Choroid plexus epithelial cell (primary cell): ENCODE measurements around the gene PDIK1L.

Experiments used
- DNase-seq: peaks from one replicate; pipeline ENCODE4 v3.0.0-alpha.2; 2010; ENCODE audit warnings: low read depth
- H3K4me3 ChIP-seq: 2 replicates; pipeline ENCODE4 v1.5.1; 2011; ENCODE audit warnings: low read depth, mild to moderate bottlenecking, control low read depth, low read length, moderate library complexity
- TF ChIP-seq, protein P1 (sequence below): conservative IDR thresholded peaks from 2 replicates; pipeline ENCODE4 v1.5.1; 2011; ENCODE audit warnings: low read depth, mild to moderate bottlenecking, control low read depth, inconsistent platforms, low read length, moderate library complexity

PDIK1L gene

GRCh38 chr1:26127235-26128163 is 15.9 kb downstream of the PDIK1L start:
- H3K4me3 ChIP-seq = no peak overlapping the region
- TF ChIP-seq, protein P1, sequence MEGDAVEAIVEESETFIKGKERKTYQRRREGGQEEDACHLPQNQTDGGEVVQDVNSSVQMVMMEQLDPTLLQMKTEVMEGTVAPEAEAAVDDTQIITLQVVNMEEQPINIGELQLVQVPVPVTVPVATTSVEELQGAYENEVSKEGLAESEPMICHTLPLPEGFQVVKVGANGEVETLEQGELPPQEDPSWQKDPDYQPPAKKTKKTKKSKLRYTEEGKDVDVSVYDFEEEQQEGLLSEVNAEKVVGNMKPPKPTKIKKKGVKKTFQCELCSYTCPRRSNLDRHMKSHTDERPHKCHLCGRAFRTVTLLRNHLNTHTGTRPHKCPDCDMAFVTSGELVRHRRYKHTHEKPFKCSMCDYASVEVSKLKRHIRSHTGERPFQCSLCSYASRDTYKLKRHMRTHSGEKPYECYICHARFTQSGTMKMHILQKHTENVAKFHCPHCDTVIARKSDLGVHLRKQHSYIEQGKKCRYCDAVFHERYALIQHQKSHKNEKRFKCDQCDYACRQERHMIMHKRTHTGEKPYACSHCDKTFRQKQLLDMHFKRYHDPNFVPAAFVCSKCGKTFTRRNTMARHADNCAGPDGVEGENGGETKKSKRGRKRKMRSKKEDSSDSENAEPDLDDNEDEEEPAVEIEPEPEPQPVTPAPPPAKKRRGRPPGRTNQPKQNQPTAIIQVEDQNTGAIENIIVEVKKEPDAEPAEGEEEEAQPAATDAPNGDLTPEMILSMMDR = no peak
- no peak for DNase-seq

DNA sequence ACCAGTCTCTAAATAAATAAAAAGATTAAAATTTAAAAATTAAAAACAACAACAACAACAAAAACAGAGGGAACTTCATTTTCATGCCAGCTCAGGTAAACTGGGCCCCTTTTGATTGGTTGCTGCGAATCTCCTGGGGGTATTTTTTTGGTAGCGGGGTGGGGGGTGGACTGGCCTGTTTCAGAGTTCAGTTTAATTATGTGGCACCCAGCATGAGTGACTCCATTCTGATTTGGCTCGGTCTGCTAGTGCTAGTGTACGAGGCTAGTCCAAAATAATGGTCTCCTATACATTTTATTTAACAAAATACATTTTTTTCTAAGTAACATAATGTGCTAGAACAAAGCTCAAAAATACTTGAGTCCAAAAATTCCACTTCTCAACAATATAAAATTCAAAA is 18.2 kb downstream of the PDIK1L start:
- TF ChIP-seq, protein P1 = no peak
- DNase-seq = no peak
- H3K4me3 ChIP-seq = no peak overlapping the region

GRCh38 chr1:26130695-26131094 is 19.1 kb downstream of the PDIK1L start:
- TF ChIP-seq, protein P1 = no peak
- no peak for DNase-seq
- H3K4me3 ChIP-seq = no peak overlapping the region

DNA sequence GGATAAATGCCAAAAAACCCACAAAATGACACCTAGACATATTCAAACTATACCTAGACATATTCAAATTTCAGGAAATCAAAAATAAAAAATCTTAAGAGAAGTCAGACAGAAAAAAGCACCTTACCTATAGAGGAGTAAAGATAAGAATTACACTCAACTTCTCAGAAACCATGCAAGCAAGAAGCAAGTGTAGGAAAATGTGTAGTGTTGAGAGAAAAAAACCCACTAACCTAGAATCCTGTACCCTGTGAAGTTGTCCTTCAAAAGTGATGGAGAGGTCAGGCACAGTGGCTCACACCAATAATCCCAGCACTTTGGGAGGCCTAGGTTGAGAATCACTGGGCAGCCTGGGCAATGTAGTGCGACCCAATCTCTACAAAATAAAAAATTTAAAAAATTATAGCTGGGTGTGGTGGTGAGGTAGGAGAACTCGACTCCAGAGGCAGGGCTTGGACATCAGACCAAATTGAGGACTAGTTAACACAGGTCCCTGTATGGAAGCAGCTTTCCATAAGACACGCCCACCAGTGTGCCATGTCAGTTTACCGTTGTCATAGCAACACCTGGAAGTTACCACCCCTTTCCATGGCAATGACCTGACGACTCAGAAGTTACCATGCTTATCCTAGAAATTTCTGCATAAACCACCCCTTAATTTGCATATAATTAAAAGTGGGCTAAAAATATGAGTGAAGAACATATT is 20.7 kb downstream of the PDIK1L start:
- TF ChIP-seq, protein P1 = no peak
- no peak overlapping the region for H3K4me3 ChIP-seq
- DNase-seq = no peak

DNA sequence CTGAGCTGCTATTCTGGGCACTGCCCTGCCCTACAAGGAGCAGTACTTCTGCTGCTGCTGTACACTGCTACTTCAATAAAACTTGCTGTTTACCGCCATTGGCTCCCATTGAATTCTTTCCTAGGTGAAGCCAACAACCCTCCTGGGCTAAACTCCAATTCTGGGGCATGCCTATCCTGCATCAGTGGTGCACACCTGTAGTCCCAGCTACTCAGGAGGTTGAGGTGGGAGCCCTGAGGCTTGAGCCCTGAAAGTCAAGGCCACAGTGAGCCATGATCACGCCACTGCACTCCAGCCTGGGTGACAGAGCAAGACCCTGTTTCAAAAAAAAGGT is 21.2 kb downstream of the PDIK1L start:
- TF ChIP-seq, protein P1 = no peak
- no peak for DNase-seq
- no peak overlapping the region for H3K4me3 ChIP-seq

DNA sequence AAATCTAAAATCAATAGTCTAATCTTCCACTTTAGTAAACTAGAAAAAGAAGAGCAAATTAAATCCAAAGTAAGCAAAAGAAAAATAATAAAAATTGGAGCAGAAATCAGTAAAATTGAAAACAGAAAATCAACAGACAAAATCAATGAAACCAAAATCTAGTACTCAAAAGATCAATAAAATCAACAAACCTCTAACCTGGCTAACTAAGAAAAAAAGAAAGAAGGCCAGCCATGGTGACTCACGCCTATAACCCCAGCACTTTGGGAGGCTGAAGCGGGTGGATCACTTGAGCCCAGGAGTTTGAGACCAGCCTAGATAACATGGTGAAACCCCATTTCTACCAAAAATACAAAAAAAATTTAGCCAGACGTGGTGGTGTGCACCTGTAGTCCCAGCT is 22.8 kb downstream of the PDIK1L start:
- TF ChIP-seq, protein P1 = no peak
- no peak for DNase-seq
- no peak overlapping the region for H3K4me3 ChIP-seq
